NCI-H1694 treated with DMSO at 0.1 percent for 48 hours (cell line): ENCODE results near the gene SLC2A9.
A peak's percentile ranks its signal among the peaks of the same experiment; 100 is the strongest.
"Not testable (repeated sequence)": the region's sequence is repeated elsewhere in the genome, so short reads cannot be mapped to it uniquely, and the experiment has no call there.

Experiments
- DNase-seq: peaks from one replicate; lab custom pipeline; 2025; lab: John Stamatoyannopoulos, UW

The SLC2A9 gene

GRCh38 chr4:9926586-9926985, 94.7 kb downstream of the SLC2A9 start:
- DNase-seq = no peak

GRCh38 chr4:9925750-9926439, 95.4 kb downstream of the SLC2A9 start:
- DNase-seq = no peak

GRCh38 chr4:9924750-9925149, 96.5 kb downstream of the SLC2A9 start:
- peak; percentile 89 for DNase-seq

GRCh38 chr4:9923195-9923812, 98.0 kb downstream of the SLC2A9 start:
- no peak for DNase-seq

- no peak for DNase-seq
Observed at GRCh38 chr4:9921326-9921725, 100.0 kb downstream of the SLC2A9 start.

GRCh38 chr4:9920029-9920428, 101.3 kb downstream of the SLC2A9 start:
- no peak for DNase-seq

- DNase-seq = no peak
Observed at GRCh38 chr4:9919047-9919446, 102.2 kb downstream of the SLC2A9 start.

GRCh38 chr4:9918484-9918883, 102.8 kb downstream of the SLC2A9 start:
- DNase-seq = no peak

GRCh38 chr4:9916937-9917336, 104.4 kb downstream of the SLC2A9 start:
- no peak for DNase-seq

- DNase-seq = no peak
Observed at GRCh38 chr4:9916346-9916745, 105.0 kb downstream of the SLC2A9 start.

- no peak for DNase-seq
Observed at GRCh38 chr4:9913846-9914245, 107.5 kb downstream of the SLC2A9 start.

GRCh38 chr4:9906996-9907395, 114.3 kb downstream of the SLC2A9 start:
- DNase-seq = no peak

- no peak for DNase-seq
Observed at GRCh38 chr4:9904976-9905587, 116.2 kb downstream of the SLC2A9 start.

- DNase-seq = peak; percentile 63
Observed at GRCh38 chr4:9903317-9903716, 118.0 kb downstream of the SLC2A9 start.

GRCh38 chr4:9901257-9901656, 120.0 kb downstream of the SLC2A9 start:
- no peak for DNase-seq

GRCh38 chr4:9900633-9901032, 120.7 kb downstream of the SLC2A9 start:
- not testable (repeated sequence) for DNase-seq

- no peak for DNase-seq
Observed at GRCh38 chr4:9899306-9900055, 121.8 kb downstream of the SLC2A9 start.

GRCh38 chr4:9898596-9899305, 122.5 kb downstream of the SLC2A9 start:
- DNase-seq = peak; percentile 14

GRCh38 chr4:9895333-9895705, 126.0 kb downstream of the SLC2A9 start:
- no peak for DNase-seq

- no peak for DNase-seq
Observed at GRCh38 chr4:9894644-9895332, 126.5 kb downstream of the SLC2A9 start.

GRCh38 chr4:9893329-9894108, 127.8 kb downstream of the SLC2A9 start:
- no peak for DNase-seq
